ENCODE results near the gene IRF2BPL.

IRF2BPL gene

DNA sequence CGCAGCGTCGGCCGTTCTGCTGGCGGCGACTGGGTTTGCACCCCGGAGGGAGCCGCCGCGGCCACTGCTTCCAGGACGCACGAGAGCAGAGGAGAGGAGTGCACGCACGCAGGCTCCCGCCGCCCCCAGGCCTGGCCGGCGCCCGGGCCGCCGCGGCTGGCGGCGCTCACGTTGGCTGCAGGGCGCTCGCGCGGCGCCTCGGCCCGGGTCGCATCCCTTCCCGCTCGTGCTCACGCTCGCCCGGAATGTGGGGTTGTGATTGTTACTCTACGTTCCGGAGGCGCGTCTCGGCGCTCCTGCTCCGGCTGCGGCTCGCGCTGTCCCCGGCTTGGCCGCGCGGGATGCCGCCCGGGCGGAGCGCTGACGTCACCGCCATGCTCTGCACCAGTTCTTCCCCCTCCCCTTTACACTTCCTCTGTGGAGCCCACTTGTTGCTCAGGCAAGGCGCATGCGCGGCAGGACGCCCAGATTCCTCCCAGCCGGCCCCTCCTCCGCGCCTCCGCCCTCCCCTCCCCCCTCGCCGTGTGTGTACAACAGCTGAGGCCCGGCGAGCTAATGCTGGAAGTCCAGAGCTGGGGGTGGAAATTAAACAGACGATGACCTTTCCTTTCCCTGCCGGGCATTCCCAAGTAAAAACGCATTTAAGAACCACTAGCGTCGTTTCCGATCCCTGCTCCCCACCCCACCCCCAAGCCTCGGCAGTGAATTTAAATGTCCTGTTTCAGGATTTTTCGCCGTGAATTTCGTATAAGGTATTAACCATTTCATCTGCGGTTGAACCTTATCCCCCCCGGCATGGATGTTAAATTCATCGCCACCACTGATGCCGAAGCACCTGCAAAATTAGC lies at the start of gene IRF2BPL:
IRF2BPL (minus strand) TSS at position 325 of the 848 bp plus-strand sequence. CDS start 916 bp downstream, outside the sequence.
- DNase-seq (ENCODE audit: low read depth in 3 of 3) = peak; percentile 85 to 93 (median 88)

DNA sequence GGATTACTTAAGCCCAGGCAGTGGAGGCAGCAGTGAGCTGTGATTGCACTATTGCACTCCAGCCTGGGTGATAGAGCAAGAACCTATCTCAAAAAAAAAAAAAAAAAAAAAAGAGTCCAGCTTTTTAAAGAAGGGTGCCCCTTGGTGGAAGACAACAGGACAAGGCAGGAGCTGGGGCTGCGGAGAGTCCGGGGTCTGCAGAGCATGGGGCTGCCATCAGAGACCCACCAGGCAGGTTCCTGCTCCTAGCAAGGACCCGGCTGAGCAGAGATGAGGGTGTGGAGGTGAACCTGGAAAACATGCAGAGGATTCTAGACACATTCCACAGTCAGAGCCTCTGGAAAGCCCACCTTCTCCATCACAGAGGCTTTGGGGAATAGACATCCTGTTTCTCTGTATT lies 48.5 kb upstream of the IRF2BPL start:
- DNase-seq (ENCODE audit: low read depth in 3 of 3) = no peak

DNA sequence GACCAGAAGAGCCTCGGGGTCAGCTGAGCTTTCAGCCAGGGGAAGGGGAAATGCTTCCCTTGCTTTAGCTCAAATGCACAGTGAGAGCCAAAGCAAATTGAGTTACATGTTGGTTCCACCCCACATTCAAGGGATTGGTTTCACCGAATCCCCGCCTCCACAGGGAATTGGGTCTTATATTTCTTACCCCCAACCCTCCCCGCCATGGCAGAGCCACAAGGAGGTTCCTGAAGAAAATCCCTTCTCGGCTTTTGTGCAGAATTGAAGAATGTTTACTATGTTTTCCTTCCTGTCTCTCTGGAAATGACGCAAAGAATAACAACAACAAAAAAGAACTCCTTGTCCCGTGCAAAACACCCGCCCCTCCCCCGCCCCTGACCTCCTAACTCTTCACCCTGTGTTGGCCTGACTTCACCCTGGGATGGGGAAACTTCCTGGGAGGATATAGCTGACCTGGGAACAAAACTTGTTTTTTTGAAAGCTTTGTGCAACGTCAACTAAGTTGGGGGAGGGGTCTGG lies 47.7 kb upstream of the IRF2BPL start:
- DNase-seq (ENCODE audit: low read depth in 3 of 3) = no peak

DNA sequence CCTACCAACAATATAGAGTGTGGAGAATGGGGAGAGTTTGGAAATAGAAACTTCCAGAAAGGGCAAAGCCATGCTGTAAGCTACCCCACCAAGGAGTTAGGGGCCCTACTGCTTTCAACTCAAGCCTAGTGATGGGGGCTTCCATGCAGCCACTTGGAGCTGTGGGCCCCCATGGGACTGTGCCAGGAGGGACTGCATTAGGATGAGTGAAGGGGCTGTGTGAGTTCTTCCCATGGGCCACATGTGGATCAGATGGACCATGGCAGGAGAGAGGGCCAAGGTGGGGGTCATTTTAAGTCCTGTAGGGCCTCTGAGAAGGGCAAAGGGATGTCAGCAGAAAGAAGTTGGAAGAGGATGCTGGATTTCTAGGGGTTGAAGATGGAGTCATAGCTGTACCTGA lies 46.5 kb upstream of the IRF2BPL start:
- no peak for DNase-seq (ENCODE audit: low read depth in 3 of 3)

DNA sequence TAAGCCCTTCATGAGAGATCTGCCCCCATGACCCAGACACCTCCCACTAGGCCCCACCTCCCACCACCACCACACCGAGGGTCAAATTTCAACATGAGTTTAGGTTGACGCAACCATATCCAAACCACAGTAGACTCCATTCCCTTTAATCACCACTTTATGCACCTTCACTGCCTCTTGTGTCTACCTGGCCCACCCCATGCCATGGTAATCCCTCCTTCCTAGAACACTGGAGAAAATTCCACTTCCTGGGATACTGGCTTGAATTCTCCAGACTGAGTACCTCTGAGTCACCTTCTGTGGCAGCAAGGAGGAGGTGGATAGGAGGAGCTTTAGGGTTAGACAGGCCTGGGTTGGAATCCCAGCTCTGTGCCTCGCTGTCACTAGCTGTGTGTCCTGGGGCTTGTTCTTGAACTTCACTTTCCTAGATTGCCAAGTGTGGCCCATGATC lies 43.5 kb upstream of the IRF2BPL start:
- no peak for DNase-seq (ENCODE audit: low read depth in 3 of 3)

DNA sequence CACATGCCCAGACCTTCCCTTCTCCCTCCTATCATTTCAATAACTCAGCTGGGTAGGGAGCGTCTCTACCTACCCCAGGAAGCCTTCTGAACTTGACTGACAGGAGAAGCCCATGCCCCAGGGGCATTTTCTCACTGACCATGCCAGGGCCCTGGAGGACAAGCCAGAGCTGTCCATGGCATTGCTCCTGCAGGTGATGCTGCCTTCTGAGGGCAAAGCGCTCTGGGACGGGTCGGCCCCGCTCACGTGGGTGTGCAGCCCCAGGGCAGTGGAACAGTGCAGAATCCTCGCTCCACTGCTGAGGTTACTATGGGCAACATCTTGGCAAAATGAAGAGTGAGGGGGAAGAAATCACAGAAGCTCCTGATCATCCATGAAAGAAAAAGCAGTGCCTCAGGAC lies 41.0 kb upstream of the IRF2BPL start:
- DNase-seq (ENCODE audit: low read depth in 3 of 3) = no peak

DNA sequence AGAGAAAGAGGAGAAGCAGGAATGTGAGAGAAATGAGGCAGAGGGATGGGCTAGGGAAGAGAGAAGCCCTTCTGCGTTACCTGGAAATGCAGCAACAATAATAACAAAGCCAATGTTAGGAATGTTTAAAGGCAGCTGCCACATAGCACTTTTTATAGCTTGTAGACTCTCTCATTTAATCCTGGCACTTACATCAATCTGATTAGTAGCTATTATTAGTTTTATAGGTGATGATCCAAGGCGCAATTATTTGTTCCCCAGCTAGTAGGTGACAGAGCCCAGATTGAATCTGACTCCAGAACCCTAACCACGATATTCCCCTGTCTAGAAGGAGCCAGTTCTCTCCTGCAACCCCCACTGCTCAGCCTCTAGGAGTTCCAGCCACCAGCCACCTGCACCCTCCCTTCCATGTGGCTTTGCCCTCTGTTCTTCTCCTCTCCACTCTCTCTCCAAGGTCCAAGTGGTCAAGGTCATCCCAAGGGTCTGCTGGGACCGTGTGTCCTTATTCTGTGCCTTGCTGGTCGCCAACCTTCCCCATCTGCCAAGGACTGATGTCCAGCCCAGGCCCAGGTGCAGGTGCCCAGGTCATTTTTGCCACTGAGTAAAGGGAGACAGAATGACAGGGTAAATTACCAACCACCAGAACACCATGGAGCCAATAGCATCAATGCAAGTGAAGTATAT lies 40.2 kb upstream of the IRF2BPL start:
- DNase-seq (ENCODE audit: low read depth in 3 of 3) = no peak

DNA sequence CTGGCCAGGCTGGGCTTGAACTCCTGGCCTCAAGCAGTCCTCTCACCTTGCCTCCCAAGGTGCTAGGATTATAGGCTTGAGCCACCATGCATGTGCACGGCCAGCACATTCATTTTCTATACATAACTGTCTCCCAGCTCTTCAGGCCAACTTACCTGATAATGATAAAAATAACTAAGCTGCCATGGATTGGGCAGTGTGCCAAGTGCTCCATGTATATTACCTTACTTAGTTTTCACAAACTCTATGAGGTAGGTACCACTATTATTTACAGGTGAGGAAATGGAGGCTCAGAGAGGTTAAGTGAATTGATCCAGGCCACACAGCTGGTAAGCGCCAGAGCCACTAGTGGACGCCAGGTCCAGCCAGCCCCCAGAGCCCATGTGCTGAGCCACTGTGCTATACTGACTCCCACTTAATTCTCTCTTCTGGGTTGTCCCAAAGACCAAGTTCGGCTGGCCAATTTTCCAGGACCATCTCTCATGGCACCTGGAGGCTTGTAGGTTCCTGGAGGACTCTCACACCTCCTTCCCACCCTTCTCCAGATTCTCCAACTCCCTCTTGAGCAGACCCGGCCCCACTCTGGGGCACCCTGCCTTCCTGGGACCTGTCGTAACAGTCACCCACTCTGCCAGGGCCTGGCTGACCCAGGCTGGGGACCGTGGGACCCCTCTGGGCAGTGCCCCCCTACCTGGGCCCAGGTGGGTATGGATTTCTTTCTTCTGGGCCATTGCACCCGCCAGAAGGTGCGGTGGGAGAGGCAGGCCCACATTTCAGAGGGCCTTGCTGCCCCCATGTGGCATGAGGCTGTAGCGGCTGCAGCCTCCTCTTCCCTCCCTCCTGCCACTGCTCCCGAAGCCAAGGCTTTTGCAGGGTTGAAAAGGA lies 39.4 kb upstream of the IRF2BPL start:
- DNase-seq (ENCODE audit: low read depth in 3 of 3) = peak; percentile 31 to 50 (median 36)

DNA sequence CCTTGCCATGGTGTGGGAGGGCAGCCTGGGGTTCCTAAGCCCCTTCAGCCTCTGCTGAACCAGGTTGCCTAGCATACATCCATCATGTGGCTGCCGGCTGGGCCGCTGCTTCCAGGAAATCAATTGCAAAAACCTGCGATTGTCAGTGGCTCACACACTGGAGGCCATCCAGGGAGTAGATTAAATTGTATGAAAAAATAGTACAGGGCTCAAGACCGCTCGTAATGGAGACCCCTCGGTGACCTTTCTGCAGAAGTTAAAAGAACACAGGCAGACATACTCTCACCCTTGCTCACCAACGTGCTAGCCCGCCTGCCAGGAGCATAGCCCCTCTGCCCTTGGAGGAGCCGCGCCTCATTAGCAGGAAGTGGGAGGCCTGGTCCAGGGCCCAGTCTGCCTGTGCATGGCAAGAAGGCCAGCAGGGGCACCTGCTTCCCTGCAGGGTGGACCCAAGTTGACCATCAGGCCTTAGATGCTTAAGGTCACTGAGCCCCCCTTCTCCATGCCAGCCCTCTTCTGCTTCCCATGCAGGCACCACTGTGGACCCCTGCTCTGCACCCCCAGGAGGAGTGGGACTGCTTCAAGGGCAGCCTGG lies 38.2 kb upstream of the IRF2BPL start:
- DNase-seq (ENCODE audit: low read depth in 3 of 3) = no peak

DNA sequence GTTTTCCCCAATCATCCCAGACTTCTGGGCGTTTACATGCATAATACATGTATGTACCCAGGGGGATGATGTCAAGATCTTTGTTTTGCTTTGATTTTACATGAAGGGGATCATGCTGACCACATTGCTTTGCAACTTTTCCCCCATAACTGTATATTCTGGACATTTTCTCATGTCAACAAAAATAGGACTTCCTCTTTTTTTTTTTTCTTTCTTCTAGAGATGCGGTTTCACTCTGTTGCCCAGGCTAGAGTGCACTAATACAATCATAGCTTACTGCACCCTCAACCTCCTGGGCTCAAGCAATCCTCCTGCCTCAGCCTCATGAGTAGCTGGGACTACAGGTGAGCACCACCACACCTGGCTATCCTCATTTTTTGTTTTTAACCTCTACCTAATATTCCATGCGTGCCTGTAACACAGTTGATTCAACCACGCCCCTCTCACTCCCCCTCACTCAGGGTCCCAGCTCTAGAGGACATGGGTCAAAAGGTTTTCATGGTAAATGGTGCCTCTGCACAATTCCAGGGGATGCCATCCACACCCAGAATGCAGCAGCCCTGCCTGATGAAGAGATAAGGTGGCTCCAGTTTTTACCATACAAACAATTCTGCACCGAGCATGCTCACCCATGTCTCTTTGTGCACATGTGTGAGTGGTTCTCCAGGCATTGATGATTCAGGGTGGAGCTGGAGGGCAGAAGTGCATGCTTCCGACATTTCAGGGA lies 37.5 kb upstream of the IRF2BPL start:
- DNase-seq (ENCODE audit: low read depth in 3 of 3) = no peak

DNA sequence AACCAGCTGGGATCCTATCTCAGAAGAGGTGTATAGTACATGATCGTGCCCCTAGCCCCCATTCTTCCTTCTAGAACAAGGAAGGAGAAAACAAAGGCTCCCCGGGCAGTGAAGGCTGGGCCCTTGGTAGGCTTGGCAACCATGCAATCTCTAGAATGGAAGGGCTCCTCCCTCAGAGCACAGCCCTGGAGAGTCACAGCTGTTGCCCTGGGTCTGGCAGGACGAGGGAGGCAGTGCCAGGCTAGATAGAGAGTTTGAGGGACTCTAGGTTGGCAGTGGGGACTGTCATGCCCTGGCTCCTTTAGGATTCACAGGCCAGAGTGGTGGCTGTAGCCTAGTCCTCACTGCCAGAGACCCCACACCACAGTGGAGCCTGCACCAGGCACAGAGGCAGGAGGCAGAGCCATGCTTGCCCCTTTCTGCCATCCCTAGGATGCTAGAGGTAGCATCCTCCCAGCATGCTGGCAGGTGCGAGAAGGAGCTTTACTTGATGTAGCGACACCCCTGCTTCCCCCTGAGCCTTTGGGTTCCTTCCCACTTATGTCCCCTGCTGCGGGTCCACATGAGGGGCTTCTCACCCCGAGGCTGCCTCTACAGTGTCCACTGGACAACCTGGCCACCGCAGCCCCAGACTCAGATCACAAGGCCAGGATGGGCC lies 36.1 kb upstream of the IRF2BPL start:
- DNase-seq (ENCODE audit: low read depth in 3 of 3) = no peak

DNA sequence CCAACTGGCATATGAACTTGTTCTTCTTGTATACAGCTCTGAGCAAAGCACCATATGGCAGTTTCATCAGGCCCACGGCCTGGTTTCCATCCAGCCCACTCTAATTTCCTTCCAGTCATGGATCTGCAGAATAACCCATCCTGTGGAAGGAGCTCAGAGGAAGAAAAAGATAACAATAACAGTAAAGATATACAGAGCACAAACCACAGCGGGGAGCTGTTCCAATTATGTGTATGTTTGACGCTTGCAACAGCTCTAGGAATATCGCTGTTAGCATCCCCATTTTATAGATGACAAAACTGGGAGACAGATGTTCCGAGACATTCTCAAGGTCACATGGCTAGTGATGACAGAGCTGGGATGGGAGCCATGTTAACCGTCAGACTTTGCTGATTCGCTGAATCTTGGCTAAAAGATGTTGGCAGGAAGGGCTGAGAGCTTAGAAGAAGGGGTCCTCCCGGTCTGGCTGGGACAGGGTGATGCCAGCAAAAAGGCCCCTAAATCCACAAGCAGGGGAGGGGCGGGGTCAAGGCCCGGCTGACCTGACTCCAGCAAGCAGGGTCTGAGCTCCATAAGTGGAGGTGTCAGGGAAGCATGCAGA lies 35.2 kb upstream of the IRF2BPL start:
- DNase-seq (ENCODE audit: low read depth in 3 of 3) = no peak

DNA sequence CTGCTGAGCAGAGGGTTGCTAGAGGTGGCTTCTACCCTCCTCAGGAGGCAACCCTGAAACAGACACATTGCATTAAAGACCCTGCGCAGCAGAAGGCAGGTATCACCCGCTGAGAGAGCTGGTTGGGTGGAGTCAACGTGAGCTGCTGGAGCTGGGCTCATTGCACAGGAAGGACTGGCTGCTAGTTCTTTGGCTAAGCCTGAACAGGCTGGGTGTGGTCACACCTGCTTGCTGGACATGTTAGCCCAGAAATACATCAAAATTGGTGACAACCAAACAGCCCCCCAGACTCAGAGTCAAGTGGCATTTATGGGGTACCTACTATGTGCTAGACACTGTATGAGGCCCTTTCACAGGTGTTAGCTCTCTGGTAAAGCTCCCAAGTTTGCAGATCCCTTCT lies 33.8 kb upstream of the IRF2BPL start:
- DNase-seq (ENCODE audit: low read depth in 3 of 3) = no peak

DNA sequence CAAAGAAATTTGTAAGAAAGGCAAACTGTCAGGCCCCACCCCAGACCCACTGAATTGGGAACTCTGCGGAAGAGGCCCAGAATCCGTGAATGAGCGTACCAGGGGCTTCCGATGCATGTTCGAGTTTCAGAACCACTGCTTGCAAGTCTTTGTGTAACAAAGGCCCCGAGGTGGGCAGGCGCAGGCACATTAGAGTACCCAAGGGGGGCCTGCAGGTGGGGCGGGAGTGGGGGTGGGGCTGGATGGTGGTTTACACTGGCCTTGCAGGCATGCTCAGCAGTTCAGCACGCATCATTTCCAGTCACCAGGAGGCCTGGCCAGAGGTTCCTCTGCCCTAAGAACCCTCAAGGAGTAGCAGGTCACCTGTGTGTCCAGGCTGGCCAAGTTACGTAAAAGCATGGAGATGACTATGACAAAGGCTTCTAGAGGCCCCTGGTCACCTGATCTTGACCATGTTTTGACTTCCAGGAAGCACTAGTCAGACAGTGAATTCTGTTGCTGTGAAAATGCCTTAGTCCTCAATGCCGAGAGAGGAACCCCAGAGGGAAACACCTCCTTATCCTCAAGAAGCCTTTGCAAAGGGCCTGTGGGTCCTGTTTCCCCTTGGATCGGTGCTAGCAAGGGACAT lies 33.2 kb upstream of the IRF2BPL start:
- DNase-seq (ENCODE audit: low read depth in 3 of 3) = no peak

DNA sequence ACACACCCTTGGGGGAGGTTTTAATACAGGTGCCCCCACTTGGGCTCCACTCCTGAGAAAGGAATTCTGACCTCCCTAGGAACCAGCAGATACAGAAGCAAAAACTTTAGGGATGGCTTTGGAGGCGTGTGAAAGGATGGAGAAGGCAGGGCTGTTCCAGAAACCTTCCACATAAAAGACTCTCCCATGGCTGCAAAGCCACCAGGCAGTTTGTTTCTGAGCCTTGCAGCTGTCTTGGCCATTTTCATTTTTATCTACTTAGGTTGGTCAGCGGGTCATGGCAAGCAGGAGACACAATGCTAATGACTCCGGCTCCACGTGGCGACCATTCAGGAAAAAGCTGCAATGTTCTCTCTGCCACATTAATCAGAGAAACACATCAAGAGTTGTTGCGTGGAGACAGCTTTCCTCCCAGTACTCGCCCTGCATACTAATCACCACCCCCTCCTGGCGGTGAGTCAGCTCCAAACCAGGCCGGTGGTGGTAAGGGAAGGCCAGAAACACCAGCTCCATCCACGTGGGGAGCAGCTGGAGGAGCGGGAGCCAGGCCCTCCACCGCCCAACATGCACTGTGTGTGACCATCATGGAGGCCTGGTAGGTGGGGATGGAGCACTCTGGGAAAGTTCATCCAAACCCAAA lies 30.9 kb upstream of the IRF2BPL start:
- peak in 1 of 3 experiments; percentile 21 for DNase-seq (ENCODE audit: low read depth in 3 of 3)

DNA sequence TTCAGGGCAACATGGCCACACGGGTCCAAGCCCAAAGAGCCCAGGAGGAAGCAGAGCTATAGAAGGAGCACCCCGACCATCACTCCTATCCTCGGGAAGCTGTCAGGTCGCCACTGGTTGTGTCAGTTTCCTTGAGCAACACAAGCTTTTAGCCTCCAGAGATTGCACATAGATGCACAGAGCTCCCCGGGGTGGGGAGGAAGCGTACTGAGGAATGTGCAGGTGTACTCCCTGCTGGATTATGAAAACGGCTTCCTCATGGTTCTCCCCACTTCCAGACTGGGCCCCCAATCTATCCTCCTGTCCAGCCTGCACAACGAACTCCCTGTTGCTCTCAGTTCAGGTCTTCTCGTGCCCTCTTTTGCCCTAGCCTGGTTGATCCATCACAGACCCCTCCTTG lies 30.3 kb upstream of the IRF2BPL start:
- DNase-seq (ENCODE audit: low read depth in 3 of 3) = no peak

DNA sequence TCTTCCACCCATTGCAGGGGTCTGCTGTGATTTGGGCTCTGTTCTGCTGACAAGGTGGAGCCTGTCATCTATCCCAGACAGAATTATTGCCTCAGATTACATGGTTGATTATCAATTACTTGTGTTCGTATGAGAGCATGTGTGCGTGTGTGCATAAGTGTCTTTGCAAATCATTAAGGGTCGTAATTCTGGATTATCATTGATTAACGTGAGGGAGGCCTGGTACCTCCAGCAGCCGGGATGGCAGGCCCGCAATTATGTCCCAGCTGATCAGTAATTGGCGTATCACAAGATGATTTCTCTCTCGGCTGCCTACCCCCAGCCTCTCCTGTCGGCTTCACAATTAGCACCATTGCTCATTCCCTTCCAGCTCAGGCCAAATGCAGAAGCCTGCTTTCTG lies 29.6 kb upstream of the IRF2BPL start:
- DNase-seq (ENCODE audit: low read depth in 3 of 3) = no peak

DNA sequence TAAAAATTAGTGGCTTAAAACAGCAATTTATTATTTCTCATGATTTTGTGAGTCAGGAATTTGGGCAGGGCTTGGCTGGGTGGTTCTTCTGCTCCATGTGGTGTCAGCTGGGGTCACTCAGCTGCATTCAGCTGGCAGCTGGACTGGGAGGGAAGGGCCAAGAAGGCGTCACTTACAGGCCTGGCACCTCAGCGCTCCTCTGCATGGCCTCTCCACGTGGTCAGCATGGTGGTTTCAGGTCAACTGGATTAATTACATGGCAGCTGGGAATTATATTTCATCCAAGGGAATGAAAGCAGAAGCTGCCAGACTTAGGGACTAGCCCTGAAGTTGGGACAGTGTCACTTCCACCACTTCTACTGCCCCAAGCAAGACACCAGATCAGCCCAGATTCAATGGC lies 27.5 kb upstream of the IRF2BPL start:
- no peak for DNase-seq (ENCODE audit: low read depth in 3 of 3)

DNA sequence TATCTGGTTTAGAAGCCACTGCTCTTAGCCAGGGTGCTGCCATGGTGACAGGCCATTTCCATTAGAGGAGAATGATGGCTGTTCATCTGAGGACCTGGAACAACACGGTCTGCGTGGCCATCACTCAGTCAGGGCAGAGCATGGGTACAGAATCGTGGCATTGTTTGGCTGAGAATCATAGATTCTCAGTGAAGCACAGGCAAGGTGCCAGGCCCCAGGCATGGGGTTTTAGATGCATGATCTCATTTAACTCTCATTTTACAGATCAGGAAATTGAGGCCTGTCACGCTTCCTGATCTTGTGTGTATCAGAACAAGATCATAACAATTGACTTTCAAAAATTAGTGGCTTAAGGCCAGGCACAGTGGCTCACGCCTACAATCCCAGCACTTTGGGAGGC lies 26.8 kb upstream of the IRF2BPL start:
- DNase-seq (ENCODE audit: low read depth in 3 of 3) = no peak
